Measurements from ENCODE around the gene EFCAB6. TPM values are rescaled to one million over a fixed set of nuclear protein-coding genes. Genes with fewer than 3 reads are reported as not detected.

The EFCAB6 gene
- total RNA-seq, 1 experiment from 2014 or later, result 3.1 TPM

DNA sequence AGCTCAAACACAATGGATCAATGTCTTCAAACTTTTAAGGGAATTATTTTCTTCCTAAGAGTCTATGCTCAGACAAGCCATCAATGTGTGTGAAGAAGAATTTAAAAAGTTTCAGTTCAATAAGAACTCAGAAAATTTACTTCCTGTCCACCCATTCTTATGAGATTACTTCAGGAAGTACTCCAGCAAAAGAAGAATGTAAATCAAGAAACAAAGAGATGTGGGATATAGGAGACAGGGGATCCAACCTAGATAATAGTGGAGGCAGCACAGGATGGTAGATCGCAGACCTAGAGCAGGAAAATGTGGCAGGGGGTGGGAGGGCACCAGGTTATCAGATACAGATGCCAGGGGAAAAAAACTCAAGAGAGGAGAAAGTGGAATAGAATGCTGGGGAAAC lies 229.7 kb downstream of the EFCAB6 start:
- DNase-seq (ENCODE audit: low read depth), result no peak

DNA sequence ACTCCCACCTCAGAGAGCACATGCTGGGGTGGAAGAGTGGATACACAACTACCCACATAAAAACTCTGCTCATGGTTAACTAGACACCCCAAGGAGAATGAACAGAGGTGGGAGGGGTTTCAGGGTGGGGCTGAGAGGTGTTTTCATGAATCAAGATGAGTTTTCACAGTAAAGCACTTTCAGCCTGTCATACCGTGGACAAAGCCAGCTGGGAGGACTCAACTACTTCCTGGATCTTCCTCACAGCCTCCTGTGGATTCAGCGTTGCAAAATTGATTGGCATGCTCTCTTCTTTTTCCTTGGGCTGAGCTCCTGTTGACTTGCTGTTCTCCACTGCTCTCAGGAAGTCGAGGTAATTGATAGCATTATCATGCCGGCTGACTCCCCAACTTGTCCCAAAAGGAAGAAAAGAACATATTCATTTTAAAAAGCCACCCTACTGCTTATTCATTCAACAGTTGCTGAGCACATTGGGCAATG lies 231.8 kb downstream of the EFCAB6 start:
- no peak for DNase-seq (ENCODE audit: low read depth)

DNA sequence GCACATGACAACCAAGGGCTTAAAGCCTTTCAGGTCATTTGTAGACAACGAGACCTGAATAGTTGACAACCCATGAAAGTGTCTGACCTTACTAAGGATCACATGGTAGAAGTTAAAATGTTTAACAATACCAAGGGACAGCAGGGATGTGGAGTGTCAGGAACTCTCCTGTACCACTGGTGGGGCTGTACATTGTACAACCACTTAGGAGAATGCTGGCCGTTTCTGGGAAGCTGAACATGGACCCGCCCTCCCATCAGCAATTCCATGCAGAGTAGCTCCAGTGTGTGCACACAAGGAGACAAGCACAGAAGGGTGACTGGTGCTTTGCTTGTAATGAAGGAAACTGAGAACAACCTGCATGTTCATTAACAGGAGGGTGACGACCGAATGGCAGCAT lies 237.4 kb downstream of the EFCAB6 start:
- DNase-seq (ENCODE audit: low read depth), result no peak

DNA sequence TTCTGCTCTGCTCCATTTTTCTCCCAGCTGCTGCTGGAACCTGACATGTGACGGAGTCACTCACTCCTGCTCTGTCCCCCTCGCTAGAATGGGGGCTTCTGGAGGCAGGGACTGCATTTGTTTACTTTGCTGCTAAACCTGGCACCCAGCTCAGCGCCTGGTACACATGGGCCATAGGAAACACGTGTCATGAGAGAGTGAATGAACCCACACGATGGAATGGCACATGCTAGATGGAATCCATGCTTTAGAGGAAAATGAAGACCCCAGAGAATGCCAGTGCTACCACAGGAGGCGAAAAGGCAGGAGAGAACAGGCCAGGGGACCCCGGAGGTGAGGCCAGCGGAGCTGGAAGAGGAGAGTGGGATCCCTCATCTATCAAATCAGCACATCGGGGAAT lies 239.4 kb downstream of the EFCAB6 start:
- DNase-seq (ENCODE audit: low read depth), result no peak

DNA sequence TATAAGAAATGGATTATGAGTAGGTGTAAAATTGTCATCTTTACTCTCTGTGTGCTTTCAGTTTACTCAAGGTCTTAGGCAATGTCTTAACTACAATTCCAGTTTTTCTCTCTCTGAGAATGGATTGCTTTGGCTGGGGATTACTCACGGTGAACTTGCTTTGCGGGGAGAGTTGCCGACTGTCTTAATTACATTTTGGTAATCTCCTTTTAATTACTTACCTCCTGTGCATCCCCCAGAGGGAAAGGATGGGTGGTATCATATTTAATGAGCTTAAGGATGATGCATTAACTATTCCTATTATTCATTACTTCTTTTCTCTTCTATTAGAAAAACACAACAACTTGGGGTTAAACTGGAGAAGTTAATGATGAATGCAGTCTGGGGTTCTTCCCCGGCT lies 240.9 kb downstream of the EFCAB6 start:
- DNase-seq (ENCODE audit: low read depth), result no peak

DNA sequence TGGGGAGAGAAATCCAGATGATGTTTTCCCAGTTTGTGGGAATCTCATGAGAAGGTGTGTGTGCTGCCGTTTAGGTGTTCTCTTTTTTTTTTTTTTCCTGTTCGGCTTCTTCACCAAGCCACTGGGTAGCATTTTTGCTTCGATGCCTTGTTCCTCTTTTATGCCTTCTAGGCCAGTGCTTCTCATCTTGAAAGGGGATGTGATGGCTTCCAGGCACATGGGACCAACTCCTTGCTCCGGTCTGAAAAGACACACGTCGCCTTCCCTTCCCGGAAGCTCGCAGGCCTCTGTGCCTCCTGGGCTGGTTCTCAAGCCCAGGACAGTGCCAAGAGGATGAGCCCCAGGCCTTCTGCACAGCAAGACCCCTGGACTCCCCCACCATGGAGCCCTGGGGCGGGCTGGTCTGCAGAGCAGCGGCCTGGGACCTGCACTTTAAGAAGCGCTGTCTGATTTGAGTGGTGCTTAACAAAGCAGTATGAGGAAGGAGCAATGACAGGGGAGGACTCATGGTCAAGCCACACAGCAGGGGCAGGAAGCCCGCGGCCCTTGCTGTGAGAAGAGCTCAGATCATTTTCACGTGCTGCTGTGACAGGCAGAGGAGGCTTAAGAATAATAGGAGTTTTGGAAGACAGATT lies 241.5 kb downstream of the EFCAB6 start:
- no peak for DNase-seq (ENCODE audit: low read depth)

DNA sequence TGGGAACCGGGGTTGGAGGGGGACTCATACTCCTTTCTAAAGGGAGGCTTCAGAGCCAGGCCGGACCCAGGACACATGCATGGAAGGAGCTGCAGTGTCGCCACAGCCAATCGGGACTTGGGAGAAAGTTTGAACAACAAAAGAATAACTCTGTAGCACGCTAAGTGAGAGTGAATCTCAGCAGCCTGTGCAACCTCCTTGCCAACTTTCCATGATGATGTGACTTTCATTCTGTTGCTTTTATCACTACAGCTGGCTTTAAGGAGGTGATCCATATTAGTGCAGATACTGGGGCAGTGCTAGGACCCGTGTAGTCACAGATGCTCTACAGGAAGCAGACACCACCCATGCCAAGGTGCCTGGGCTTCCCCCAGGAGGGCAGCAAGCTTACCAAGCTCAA lies 243.0 kb downstream of the EFCAB6 start:
- DNase-seq (ENCODE audit: low read depth), result no peak

DNA sequence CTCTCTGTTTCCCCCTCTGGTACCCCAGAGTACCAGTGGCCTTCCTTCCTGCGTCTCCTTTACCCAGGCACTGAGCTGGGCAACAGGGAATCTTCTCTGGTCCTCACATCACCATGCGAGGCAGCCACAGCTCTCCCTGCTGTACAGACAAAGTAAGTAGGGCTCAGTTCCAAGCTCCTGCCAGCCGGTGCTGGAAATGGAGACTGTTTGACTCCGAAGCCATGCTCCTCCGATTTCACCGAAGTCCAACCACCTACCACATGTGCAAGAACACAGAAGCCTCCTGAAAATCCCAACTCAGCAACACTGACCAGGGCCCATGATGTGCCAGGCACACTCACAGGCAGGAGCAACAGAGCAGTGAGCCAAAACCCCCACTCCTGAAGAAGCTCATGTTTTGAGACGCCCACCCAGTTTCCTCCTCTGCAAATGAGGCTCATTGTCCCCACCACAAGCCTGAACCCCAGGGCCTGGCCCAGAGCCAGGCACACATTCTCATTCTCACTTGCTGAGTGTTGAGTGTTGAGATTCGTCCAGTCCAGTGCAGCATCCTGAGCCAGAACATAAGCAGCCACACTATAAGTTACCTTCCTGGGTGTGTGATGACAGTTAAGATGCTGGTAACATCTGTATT lies 244.3 kb downstream of the EFCAB6 start:
- peak; percentile 37 for DNase-seq (ENCODE audit: low read depth)

DNA sequence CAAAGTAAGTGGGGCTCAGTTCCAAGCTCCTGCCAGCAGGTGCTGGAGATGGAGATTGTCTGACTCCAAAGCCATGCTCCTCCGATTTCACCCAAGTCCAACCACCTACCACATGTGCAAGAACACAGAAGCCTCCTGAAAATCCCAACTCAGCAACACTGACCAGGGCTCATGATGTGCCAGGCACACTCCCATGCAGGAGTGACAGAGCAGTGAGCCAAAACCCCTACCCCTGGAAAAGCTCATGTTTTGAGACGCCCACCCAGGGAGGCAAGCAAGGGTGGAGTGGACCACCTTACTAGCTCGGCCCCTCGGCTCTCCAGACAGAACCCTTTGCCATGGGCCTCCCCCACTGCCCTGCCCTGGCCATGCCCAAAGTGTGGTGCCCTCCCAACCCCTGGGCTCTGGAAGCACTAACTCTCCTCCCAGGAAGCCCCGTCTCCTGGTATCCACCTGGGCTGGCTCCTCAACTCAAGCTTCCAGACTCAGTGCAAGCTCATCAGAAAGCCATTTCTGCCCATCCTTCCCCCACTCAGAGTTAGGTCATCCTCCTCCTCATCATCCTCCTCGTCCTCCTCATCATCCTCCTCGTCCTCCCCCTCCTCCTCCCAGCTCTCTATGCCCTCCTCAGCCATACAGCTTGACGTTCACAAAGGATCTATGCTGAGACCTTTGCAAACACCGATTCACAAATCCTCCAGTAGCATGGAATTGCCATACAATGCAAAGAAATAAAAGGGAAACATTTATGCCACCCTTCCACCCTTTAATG lies 245.4 kb downstream of the EFCAB6 start:
- DNase-seq (ENCODE audit: low read depth), result no peak

DNA sequence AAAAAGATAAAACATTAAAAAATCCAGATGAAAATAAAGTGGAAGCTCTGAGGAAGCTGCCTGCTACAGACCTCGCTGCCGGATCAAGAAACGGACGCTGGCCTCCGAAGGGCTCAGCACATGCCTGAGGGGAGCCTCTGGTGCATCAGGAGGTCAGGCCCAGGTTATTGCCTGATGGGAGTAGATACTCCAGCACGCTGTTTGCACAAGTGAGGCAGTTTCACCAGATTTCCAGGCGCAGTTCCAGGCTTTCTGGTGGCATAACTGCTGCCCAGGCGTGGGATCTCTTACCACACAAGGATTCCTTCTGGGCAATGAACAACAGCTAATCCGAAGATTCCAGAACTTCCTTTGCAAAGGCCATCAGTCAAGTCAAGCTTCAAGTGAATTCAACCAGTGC lies 246.1 kb downstream of the EFCAB6 start:
- DNase-seq (ENCODE audit: low read depth), result no peak

DNA sequence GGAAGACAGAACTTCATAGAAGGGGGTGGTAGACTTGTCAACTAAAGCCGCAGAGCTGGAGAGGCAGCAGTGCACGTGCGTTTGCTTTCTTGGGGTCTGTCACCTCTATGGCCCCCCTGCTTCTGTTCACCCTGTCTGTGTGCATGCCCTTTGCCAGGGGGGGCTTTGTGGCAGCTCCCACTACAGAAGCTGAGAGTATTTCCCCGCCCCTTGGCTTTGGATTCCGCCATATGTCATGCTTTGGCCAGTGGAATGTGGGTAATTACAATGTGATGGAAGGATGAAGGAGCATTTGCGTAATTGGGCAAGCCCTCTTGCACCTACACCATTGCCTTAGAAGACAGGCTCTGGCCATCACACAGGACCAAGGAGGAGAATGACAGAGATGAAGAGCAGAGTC lies 247.2 kb downstream of the EFCAB6 start:
- DNase-seq (ENCODE audit: low read depth), result no peak

DNA sequence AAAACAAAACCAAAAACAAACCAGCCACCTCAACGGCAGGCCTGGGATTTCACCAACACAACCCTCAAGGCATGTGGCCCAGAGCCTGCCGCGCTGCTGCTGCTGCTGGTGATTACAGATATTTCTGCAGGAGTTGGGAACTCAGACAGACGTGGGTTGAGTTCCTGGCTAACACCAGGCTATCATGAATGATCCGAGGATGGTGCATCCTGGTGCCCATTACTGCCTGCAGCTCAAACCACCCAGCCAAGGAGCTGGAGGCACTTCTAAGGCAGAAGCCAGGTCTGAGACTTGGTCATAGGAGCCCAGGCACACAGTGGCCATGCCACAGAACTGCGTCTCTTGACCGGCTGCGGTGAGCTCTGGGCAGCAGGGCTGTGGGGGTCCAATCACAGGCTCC lies 248.5 kb downstream of the EFCAB6 start:
- DNase-seq (ENCODE audit: low read depth), result no peak

DNA sequence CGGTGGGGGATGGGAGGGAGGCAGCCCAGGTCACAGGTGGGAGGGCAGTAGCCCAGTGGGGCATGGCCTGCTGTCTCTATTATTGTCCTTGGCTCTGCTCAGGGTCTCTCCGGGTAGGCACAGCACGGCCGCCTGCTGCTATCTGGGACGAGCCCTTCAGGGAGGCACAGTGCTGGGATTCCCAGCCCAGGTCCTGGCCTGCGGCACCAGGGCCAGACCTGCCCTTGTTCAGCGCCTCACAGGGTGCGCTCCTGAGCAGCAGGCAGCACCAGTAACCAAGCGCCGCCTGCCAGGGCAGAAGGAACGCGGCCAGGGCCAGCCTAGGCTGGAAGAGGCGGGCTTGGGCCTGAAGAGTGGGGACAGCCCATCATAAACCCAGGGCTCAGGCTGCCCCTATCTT lies 249.3 kb downstream of the EFCAB6 start:
- DNase-seq (ENCODE audit: low read depth), result no peak

DNA sequence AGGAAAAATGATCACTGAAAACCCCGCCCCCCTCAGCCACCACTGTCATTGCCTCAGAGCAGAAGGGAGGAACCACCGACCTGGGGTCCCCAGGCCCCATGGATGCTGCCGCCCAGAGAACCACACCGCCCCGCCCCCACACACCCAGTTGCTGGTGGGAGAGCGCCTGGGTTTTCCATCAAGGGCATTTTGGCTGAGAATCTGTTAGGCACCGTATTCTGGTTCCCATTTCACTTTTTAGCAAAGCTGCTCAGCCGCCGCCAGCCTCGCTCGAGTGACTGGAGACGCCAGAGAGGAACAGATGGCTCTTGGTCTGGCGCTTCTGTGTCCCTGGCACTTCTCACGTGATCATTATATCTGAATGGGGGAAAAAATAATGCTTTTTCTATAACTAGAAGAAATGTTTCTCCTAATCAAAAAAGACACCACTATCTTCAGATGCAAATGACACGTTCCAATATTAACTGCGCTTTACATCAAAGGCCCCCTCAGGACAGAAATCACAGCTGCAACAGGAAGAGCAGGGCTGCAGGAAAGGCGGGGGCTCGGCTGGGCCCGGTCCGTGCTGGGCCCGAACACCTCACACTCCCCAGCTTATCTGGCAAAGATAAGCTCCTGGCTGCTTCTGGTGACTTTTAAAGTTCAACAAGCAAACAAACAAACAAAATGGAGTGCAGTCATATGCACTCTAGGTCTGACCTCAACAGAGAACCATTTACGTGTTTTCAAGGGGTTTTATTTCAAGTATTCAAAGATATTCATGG lies 250.5 kb downstream of the EFCAB6 start:
- DNase-seq (ENCODE audit: low read depth), result no peak

DNA sequence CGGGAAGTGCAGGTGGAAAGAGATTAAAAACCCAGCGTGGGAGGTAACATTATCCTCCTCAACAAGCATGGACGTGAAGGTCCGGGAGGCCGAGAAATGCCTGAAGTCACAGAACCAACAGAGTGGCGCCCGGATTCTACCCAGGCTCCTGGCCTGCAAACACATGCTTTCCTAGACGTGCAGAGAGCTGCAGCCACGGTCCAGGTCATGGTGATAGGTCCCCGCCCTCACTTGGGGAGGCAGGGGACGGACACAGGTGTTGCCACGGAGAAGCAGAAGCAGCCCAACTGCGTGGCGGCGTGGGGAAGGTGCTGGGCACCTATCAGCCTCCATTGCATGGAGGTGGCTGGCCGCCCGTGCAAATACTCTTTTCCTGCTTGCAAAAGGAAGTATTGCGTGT lies 251.5 kb downstream of the EFCAB6 start:
- DNase-seq (ENCODE audit: low read depth), result no peak

DNA sequence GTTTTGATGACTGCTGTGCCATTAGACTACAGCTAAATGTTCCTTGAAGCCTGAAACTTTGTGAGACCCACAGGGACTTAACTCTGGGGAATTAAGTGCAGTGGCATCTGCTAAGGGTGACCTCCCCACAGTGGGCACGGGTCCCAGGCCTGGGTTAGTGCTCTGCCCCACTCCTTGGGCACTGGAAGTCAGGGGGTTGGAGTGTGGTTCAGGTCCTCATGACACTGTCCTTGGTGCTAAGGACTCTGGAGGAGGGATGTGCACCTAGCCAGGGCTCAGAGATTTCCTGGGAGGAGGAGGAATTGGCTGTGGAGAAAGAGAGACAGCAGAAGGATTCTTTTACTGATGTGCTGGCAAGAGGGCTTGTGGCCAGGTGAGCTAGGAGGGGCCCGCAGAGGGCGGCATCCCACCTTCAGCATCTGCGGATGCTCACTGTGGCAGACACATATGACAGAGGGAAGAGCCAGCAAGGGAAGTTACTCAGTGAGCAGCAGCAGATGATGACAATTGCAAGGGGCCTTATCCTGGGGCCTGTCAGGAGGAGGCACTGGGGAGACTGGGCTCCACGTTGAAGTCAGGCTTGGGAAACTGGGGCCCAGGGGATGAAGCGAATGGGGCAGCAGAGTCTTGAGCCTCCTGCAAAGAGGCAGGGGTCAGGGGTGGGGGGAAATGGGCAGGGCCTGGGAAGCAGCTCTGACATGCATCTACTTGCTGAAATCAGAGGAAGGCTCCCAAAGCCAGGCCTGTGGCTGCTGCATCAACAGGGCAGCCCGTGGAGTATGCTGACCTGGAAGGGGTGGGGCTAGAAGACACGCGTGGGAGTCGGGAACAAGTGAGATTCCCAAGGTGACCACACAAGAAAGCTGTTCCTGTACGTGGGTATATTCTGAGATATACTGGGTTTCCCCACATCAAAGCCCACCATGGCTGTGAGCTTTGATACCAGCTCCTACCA lies 256.3 kb downstream of the EFCAB6 start:
- no peak for DNase-seq (ENCODE audit: low read depth)

DNA sequence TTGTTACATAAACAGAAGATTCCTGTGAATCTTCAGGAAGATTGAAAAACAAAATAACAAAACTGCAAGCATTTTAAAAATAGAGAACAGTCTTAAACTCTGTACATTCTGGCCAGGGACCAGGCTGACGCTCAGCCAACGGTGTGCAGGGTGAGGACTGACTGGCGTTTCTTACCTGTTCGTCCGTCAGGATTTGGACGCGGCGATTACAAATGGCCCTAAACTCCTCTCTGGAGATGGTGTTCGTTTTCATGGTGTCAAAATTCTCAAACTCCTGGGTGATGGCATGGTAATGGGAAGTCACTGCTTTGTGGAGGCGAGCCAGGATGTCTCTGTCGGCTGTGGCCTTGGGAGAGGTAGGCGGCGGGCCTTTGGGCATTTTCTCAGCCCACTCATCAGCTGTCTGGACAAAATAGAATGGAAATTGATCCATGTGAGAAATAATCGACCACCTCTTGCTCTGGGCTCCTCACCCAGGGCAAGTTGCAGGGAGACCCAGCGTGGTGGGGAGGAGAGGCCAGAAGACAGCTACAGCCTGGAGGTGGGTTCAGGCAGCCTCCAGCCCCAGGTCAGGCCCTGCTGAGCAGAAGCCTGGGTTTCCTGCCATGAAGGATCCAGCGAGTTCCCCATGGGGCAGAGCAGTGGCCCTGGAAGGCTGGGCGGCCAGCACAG lies 257.3 kb downstream of the EFCAB6 start:
- no peak for DNase-seq (ENCODE audit: low read depth)

DNA sequence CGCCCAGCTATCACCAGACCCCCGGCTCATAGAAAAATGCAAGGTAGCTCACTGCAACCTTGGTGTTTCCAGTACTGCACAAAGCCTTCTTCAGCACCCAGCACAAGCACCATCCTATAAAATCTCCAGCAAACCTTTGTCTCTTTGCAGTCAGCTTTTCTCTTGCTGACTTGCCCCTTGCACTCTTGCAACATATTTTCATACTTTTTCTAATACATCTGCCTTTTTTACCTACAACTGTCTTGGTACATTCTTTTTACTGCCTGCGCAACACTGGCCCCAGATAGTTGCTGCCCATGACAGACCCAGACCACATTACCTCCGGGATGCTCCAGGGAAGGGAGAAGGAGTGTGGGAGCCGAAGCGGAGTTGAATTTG lies 257.9 kb downstream of the EFCAB6 start:
- DNase-seq (ENCODE audit: low read depth), result no peak

DNA sequence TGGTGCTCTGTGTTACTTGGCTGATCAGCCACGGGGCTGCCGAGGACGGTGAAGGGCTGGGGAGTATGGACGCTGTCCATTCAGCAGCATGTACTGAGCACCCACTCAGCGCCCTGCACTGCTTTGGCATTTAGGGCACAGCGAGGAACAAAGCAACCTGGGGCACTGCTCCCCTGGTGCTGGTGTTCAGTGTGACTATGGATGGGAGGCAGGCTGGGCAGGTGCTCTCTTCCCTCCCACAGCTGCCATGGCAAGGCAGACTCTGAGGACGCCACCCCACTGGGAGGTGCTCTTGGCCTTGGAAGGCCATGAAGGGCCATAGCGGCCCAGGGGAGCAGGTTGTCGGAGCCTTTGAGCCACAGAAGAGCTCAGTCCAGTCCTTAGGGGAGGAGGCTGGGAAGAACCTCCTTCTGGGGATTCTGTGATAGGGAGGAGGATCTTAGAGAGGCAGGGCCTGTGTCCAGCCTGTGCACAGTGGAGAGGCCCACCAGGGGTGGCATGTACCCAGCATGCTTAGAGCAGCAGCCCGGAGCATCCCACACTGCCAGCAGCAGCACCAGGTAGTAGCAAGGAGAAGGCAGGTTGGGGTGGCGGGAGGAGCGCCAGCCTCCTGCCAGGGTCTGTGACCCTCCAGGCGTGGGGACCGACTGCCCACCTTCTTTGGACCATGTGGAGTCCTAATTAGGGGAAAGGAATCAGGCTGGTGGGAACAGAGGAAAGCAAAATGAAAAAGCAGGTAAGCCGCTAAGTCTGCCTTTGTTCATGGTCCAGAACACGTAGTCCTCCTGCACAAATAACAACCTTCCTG lies 258.4 kb downstream of the EFCAB6 start:
- no peak for DNase-seq (ENCODE audit: low read depth)

DNA sequence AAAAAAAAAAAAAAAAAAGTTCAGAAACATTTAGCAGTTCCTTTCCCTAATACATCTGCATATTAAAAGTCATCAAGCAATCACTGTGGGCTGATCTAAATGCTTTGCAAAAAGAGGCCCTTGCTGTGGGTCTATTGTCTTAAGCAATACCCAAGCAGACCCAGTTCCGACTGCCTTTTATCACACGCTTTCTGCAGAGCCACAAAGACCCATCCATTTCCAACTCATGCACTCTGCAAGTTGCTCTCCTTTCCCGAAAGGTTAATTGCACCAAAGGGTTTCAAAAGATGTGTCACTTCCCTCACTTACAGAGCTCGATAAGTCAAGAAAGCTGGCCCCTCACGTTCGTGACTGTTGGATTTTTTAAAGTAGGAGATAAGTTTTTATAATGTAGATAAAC lies 261.4 kb downstream of the EFCAB6 start:
- no peak for DNase-seq (ENCODE audit: low read depth)
